CD14-positive monocyte (primary cell): Measurements from ENCODE around the gene IFT122. TPM values are rescaled to one million over a fixed set of nuclear protein-coding genes. Genes with fewer than 3 reads are reported as not detected.

ENCODE experiments used
- DNase-seq, 3 donors: peaks; one replicate each; pipeline ENCODE4 v3.0.0-alpha.2; 2011 to 2022
- H2AFZ ChIP-seq: 2 replicates; pipeline ENCODE4 v1.6.0; 2012; ENCODE audit warnings: mild to moderate bottlenecking, low read depth, low read length, inconsistent platforms; ENCODE audit not compliant: insufficient read depth, poor library complexity, severe bottlenecking
- H3K27ac ChIP-seq, 2 donors: 1 replicate in 1 of 2; 2 replicates in 1 of 2; pipeline ENCODE4 v1.5.1; 2012 to 2013; ENCODE audit warnings: low read length in 2 of 2, control low read depth in 1 of 2, inconsistent platforms in 1 of 2, low read depth in 1 of 2, mild to moderate bottlenecking in 1 of 2
- H3K27me3 ChIP-seq, 2 donors: one replicate each; pipeline versions ENCODE4 v1.6.0 to v1.6.1; 2011 to 2013; ENCODE audit warnings: low read length in 2 of 2; ENCODE audit not compliant: control insufficient read depth in 2 of 2, insufficient read depth in 2 of 2
- H3K36me3 ChIP-seq, 2 donors: replicated peaks in 1 of 2; 1 replicate in 1 of 2; 2 replicates in 1 of 2; pipeline versions ENCODE4 v1.5.1 to v1.6.1; 2012 to 2013; ENCODE audit warnings: low read length in 2 of 2, control low read depth in 1 of 2, inconsistent platforms in 1 of 2, mild to moderate bottlenecking in 1 of 2; ENCODE audit not compliant: insufficient read depth in 2 of 2, control insufficient read depth in 1 of 2
- H3K4me1 ChIP-seq, 2 donors: 1 replicate in 1 of 2; 2 replicates in 1 of 2; pipeline versions ENCODE4 v1.5.1 to v1.6.1; 2012 to 2013; ENCODE audit warnings: low read length in 2 of 2, control low read depth in 1 of 2, inconsistent platforms in 1 of 2, mild to moderate bottlenecking in 1 of 2, moderate library complexity in 1 of 2; ENCODE audit not compliant: insufficient read depth in 2 of 2, control insufficient read depth in 1 of 2
- H3K4me2 ChIP-seq: replicated peaks from 2 replicates; pipeline ENCODE3; 2012; ENCODE audit warnings: low read length, moderate library complexity, mild to moderate bottlenecking; ENCODE audit not compliant: poor library complexity, severe bottlenecking; ENCODE audit errors: extremely low read depth
- H3K4me3 ChIP-seq, 3 experiments: fragments of 200-600 bp in 1 of 3; sonication (generic) in 1 of 3; replicated peaks in 1 of 3; 1 replicate in 2 of 3; 2 replicates in 1 of 3; pipeline ENCODE4 v1.5.1; 2011 to 2013; ENCODE audit warnings: low read length in 3 of 3, mild to moderate bottlenecking in 3 of 3, control low read depth in 2 of 3, low read depth in 2 of 3, inconsistent platforms in 1 of 3, moderate library complexity in 1 of 3
- H3K79me2 ChIP-seq: 2 replicates; pipeline ENCODE4 v1.6.0; 2012; ENCODE audit warnings: mild to moderate bottlenecking, control low read depth, inconsistent platforms, low read length, moderate library complexity; ENCODE audit not compliant: insufficient read depth
- H3K9ac ChIP-seq: 2 replicates; pipeline ENCODE4 v1.6.0; 2017; ENCODE audit warnings: low read length, mild to moderate bottlenecking; ENCODE audit not compliant: insufficient read depth, poor library complexity, severe bottlenecking
- H3K9me3 ChIP-seq, 2 donors: replicated peaks in 1 of 2; 1 replicate in 1 of 2; 2 replicates in 1 of 2; pipeline versions ENCODE4 v1.5.1 to v1.6.1; 2012 to 2013; ENCODE audit warnings: low read length in 2 of 2, control low read depth in 1 of 2; ENCODE audit not compliant: control insufficient read depth in 1 of 2, insufficient read depth in 1 of 2
- H4K20me1 ChIP-seq: 2 replicates; pipeline ENCODE4 v1.6.0; 2012; ENCODE audit warnings: mild to moderate bottlenecking, low read length, control low read depth, moderate library complexity; ENCODE audit not compliant: insufficient read depth
- H3K27ac Mint-ChIP-seq, 7 donors: one replicate each; pipeline ENCODE4 v1.8.0; 2020; ENCODE audit warnings: mild to moderate bottlenecking in 7 of 7, mixed read lengths in 7 of 7, moderate library complexity in 6 of 7, inconsistent platforms in 2 of 7
- H3K27me3 Mint-ChIP-seq, 3 donors: one replicate each; pipeline ENCODE4 v1.8.0; 2021 to 2022; ENCODE audit warnings: low read depth in 3 of 3, mild to moderate bottlenecking in 3 of 3, mixed read lengths in 3 of 3, moderate library complexity in 3 of 3, inconsistent platforms in 1 of 3
- H3K36me3 Mint-ChIP-seq, 2 donors: one replicate each; pipeline ENCODE4 v1.8.0; 2020; ENCODE audit warnings: mixed read lengths in 2 of 2, inconsistent platforms in 1 of 2, mild to moderate bottlenecking in 1 of 2
- H3K4me1 Mint-ChIP-seq: one replicate; pipeline ENCODE4 v1.8.0; 2020; ENCODE audit warnings: mild to moderate bottlenecking, mixed read lengths
- H3K4me3 Mint-ChIP-seq, 2 donors: one replicate each; pipeline ENCODE4 v1.8.0; 2020; ENCODE audit warnings: mild to moderate bottlenecking in 2 of 2, mixed read lengths in 2 of 2, moderate library complexity in 1 of 2
- H3K9me3 Mint-ChIP-seq, 7 donors: one replicate each; pipeline ENCODE4 v1.8.0; 2020 to 2022; ENCODE audit warnings: mixed read lengths in 7 of 7, mild to moderate bottlenecking in 6 of 7, moderate library complexity in 6 of 7, inconsistent platforms in 2 of 7
- CTCF ChIP-seq: fragments of 200-600 bp; IDR thresholded peaks from one replicate; pipeline ENCODE4 v1.8.0; 2022; ENCODE audit warnings: antibody characterized with exemption, mild to moderate bottlenecking
- WGBS: methylation state at CpG from one replicate; pipeline ENCODE4 v1.1.5; 2013; ENCODE audit warnings: missing lambda C conversion rate; ENCODE audit not compliant: insufficient coverage; 5-methylcytosine and 5-hydroxymethylcytosine counted together
- intact Hi-C, 2 donors: fragments of 100-400 bp; cut with micrococcal nuclease; formaldehyde crosslinking; loops; one replicate each; pipeline versions ENCODE4 v1.15.0 to v1.15.1; 2023
- polyA plus RNA-seq, 3 donors: library from polyadenylated mRNA; depleted of rRNA in 1 of 3; unstranded in 2 of 3; stranded (reverse) in 1 of 3; fragments of 300-500 nt in 2 of 3; fragments of >200 nt in 1 of 3; fragmentation: Illumina TruSeq in 2 of 3; gene quantifications; 1 replicate in 2 of 3; 2 replicates in 1 of 3; pipeline ENCODE4 v1.2.3, GENCODE V29; 2012 to 2021

The IFT122 gene
- polyA plus RNA-seq, 3 donors, result 3.3 to 12.2 (median 3.6) TPM

GRCh38 chr3:129399895-129400357 lies 40.1 kb upstream of the IFT122 start:
- H3K4me2 ChIP-seq, result peak overlapping the region; percentile 89
- H3K4me3 ChIP-seq, result peak overlapping the region; percentile 68 to 93 (median 90)
- H3K9me3 ChIP-seq, result no peaks in the 10 kb centered on the region
- Mint-ChIP-seq H3K4me3 (peak overlapping the region; percentile 98 to 99), H3K36me3 (peaks cover 19 to 23% of the 10 kb centered on the region in 2 donors), H3K27me3 (peaks cover 0 to 2% (median 0%) of the 10 kb centered on the region in 3 donors), H3K4me1 (peaks cover 22% of the 10 kb centered on the region), H3K27ac (peak overlapping the region in 5 of 7 donors; percentile 93 to 99 (median 98)), H3K9me3 (no peaks in the 10 kb centered on the region)
- peak overlapping the region; percentile 81 for H3K9ac ChIP-seq
- H3K27me3 ChIP-seq, result no peaks in the 10 kb centered on the region
- WGBS, result 75% methylated on average over 3 of the region's 8 CpGs
- peaks cover 38% of the 10 kb centered on the region for H4K20me1 ChIP-seq
- peak overlapping the region; percentile 92 for H2AFZ ChIP-seq
- peak overlapping the region in 1 of 2 donors; percentile 93 for H3K27ac ChIP-seq
- peaks cover 17 to 21% of the 10 kb centered on the region in 2 donors for H3K4me1 ChIP-seq
- intact Hi-C loops, result loop anchor here in 1 of 2 donors (5.0 kb wide), 1 partner anchor 37 kb away; the partner anchor contains the start of gene MBD4
- peaks cover 44% of the 10 kb centered on the region for H3K79me2 ChIP-seq
- peak; percentile 47 for TF ChIP-seq CTCF
- H3K36me3 ChIP-seq, result peaks cover 11 to 28% of the 10 kb centered on the region in 2 donors
- no peak for DNase-seq

GRCh38 chr3:129402210-129402609 lies 37.8 kb upstream of the IFT122 start:
- Mint-ChIP-seq H3K27ac (no peak overlapping the region), H3K9me3 (no peaks in the 10 kb centered on the region), H3K27me3 (peaks cover 0 to 2% (median 2%) of the 10 kb centered on the region in 3 donors), H3K4me1 (peaks cover 19% of the 10 kb centered on the region), H3K36me3 (peaks cover 1 to 2% of the 10 kb centered on the region in 2 donors), H3K4me3 (no peak overlapping the region)
- intact Hi-C loops, result loop anchor here in 1 of 2 donors (5.0 kb wide), 1 partner anchor 35 kb away; the partner anchor contains the start of gene MBD4
- no peak overlapping the region for H2AFZ ChIP-seq
- TF ChIP-seq CTCF, result no peak
- no peaks in the 10 kb centered on the region for H3K27me3 ChIP-seq
- no peaks in the 10 kb centered on the region for H3K9me3 ChIP-seq
- no peak for DNase-seq
- peaks cover 16% of the 10 kb centered on the region for H4K20me1 ChIP-seq
- H3K4me2 ChIP-seq, result no peak overlapping the region
- H3K9ac ChIP-seq, result no peak overlapping the region
- no peak overlapping the region for H3K4me3 ChIP-seq
- WGBS, result 100% methylated on average over 2 of the region's 7 CpGs
- peaks cover 0 to 5% of the 10 kb centered on the region in 2 donors for H3K36me3 ChIP-seq
- peaks cover 17 to 21% of the 10 kb centered on the region in 2 donors for H3K4me1 ChIP-seq
- H3K79me2 ChIP-seq, result peaks cover 21% of the 10 kb centered on the region
- no peak overlapping the region for H3K27ac ChIP-seq
